Right renal cortex interstitium (tissue), 3 donors: ENCODE data around the gene KRTAP20-4. TPM values are rescaled to one million over a fixed set of nuclear protein-coding genes. Genes with fewer than 3 reads are reported as not detected.

Experiments used
- DNase-seq, 3 donors: peaks; one replicate each; pipeline ENCODE4 v3.0.0-alpha.2; 2013; ENCODE audit warnings: low read depth in 3 of 3, low spot score in 2 of 3
- polyA plus RNA-seq, 3 donors: library from polyadenylated mRNA; unstranded; fragments of 120-200 nt; gene quantifications; one replicate each; pipeline ENCODE4 v1.2.1, GENCODE V29; 2013; ENCODE audit not compliant: insufficient read length in 3 of 3

The KRTAP20-4 gene
- polyA plus RNA-seq: not detected

DNA sequence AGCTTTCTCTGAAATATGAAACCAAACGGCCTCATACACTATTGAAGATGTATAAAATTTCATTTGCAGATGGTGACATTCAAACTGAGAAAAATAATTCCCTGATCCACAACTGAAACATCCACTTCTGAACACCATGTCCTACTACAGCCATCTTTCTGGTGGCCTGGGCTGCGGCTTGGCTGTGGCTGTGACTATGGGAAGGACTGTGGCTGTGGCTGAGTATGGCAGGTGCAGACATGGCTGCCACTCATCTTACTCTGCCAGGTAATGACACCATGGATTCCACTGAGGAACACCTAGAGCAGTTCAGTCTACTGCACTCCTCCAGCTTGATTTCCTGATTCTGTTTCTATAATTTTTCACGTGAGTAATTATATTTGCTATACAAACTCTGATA is at the start of gene KRTAP20-4:
Gene KRTAP20-4, plus strand, starts transcription at position 106 of the 400 bp plus-strand sequence.
- DNase-seq: no peak

- DNase-seq: no peak
Measured at GRCh38 chr21:30577766-30578165, 42.7 kb upstream of the KRTAP20-4 start.

- DNase-seq: no peak
Measured at GRCh38 chr21:30579346-30579745, 41.1 kb upstream of the KRTAP20-4 start.

- no peak for DNase-seq
Measured at GRCh38 chr21:30580132-30580531, 40.3 kb upstream of the KRTAP20-4 start.

DNA sequence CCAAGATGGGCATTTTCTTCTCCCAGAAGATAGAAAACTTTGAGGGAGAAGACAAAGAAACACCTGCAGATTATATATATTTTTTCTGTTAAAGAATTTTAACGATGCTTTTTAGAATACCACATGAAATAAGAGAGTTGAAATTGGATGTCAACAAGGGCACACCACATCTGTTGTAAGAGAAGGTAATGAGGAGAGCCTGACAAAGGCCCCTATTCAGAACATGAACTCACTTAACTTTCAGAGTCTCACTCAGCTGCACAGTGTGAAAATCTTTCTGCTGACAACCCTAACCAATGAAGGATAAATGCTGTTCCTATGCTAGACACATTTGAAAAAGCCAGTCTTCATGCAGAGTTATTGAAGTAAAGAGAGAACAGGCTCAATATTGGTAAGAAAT is 37.6 kb upstream of the KRTAP20-4 start:
- no peak for DNase-seq

DNA sequence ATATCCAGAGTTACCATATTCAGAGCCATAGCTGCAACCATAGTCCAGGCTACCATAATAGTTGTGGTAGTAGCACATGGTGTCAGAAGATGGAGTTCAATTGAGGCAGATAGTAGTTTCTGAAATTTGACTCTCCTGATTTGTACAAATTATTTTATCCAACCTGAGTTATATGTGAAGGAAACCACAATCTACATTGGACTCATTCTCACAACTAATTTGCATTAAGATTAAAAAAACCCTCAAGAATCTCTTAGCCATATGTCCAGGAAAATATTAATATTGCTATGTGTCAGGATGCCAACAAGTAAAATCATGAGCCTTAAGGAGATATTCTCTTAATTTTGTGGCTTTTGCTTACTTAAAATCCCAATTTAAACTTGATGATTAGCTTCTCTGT is 30.1 kb upstream of the KRTAP20-4 start, which contains the start of gene KRTAP22-2:
Gene KRTAP22-2, minus strand, starts transcription at position 101 of the 400 bp plus-strand sequence.
- no peak for DNase-seq

DNA sequence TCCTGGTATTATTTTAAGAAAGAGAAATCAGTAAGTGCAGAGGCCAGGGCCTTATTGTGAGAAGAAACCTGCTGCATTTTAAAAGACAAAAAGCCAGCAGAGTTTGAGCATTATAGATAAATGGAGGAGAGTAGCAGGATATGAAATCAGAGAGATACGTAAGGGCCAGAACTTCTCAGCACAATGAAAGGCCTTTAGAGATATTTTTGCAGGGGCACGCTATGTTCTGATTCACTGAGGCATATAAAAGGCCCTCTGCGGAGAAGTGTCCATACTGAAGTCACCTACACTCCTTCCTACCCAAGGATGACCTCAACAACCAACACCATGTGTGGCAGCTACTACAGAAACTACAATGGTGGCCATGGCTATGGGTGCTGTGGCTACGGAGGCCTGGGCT is 28.3 kb upstream of the KRTAP20-4 start, which contains the start of gene KRTAP6-3:
Gene KRTAP6-3, plus strand, starts transcription at position 301 of the 400 bp plus-strand sequence. Its CDS starts 6 bp downstream, at position 307.
- DNase-seq: no peak

DNA sequence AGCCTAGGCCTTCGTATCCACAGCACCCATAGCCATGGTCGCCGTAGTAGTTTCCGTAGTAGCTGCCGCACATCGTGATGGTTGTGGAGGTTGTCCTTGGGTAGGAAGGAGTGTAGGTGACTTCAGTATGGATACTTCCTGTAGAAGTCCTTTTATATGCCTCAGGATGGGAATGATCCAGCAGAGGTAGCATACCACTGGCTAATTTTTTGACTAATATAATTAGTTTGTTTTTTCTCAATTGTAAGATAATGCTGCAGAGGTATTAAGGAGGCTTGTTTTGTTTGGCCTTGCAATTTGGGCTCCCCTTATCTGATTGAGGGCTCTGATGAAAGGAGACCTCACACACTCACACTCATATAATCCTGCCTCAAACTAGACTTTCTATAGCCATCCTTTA is 21.6 kb upstream of the KRTAP20-4 start, which contains the start of gene KRTAP6-2:
Gene KRTAP6-2, minus strand, starts transcription at position 101 of the 400 bp plus-strand sequence. Its CDS starts 28 bp downstream, at position 73.
- no peak for DNase-seq

- no peak for DNase-seq
Measured at GRCh38 chr21:30600787-30601186, 19.6 kb upstream of the KRTAP20-4 start, which contains the start of gene KRTAP22-1. Gene KRTAP22-1 (plus strand): TSS chr21:30601087.

- DNase-seq: no peak
Measured at GRCh38 chr21:30605968-30606367, 14.5 kb upstream of the KRTAP20-4 start.

GRCh38 chr21:30612132-30612531 is 8.3 kb upstream of the KRTAP20-4 start:
- DNase-seq: no peak

GRCh38 chr21:30613836-30614235 is 6.6 kb upstream of the KRTAP20-4 start, which contains the start of gene KRTAP6-1:
Gene KRTAP6-1 (minus strand): TSS chr21:30613930. CDS start chr21:30613904, 26 bp downstream.
- no peak for DNase-seq

- no peak for DNase-seq
Measured at GRCh38 chr21:30615199-30615598, 5.2 kb upstream of the KRTAP20-4 start.

- DNase-seq: no peak
Measured at GRCh38 chr21:30616125-30616524, 4.3 kb upstream of the KRTAP20-4 start, which contains the start of gene KRTAP20-1. Gene KRTAP20-1 (plus strand): TSS chr21:30616425. CDS start chr21:30616455, 30 bp downstream.

- no peak for DNase-seq
Measured at GRCh38 chr21:30620080-30620479, 347 bp upstream of the KRTAP20-4 start.

- no peak for DNase-seq
Measured at GRCh38 chr21:30623362-30623761, 2.9 kb downstream of the KRTAP20-4 start.

DNA sequence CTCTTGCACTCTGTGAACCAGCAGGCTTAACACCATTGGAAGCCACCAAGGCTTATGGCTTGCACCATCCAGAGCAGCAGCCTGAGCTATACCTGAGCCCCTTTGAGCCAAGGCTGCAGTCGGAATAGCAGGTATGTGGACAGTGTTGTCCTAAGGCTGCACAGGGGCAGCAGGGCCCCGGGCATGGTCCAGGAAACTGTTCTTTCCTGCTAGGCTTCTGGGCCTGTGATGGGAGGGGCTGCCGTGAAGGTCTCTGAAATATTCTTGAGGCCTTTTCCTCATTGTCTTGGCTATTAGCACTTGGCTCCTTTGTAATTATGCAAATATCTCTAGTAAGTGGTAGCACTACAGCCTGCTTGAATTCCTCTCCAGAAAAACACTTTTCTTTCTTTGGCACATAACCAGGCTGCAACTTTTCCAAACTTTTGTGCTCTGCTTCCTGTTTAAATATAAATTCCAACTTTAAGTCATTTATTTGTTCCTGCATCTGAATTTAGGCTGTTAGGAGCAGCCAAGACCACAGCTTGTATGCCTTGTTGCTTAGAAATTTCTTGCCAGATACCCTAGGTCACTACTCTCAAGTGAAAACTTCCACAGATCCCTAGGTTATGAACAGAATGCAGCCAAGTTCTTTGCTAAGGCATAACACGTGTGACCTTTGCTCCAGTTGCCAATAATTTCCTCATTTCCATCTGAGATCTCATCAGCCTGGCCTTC is 5.2 kb downstream of the KRTAP20-4 start:
- DNase-seq: no peak

- no peak for DNase-seq
Measured at GRCh38 chr21:30628109-30628508, 7.7 kb downstream of the KRTAP20-4 start.

DNA sequence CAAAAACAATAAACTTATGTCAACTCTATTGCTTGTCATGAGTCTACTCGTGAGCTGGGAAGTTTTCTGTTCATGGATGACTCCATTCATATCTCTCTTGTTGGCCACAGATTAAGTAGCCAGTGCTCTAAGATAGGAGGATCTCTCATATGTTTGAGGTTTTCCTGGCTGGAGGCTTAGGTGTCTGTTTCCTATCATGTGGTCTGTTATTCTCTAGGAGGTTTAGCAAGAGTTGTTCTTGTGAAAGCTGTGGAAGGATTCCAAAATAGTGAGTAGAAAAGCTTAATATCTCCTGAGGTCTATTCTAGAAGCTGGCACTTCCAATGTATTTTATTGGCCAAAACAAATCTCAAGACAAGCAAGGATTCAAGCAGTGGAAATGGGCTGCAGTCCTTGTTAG is 8.8 kb downstream of the KRTAP20-4 start:
- DNase-seq: no peak

GRCh38 chr21:30634906-30635305 is 14.5 kb downstream of the KRTAP20-4 start, which contains the start of gene KRTAP20-2:
Gene KRTAP20-2 (plus strand): TSS chr21:30635206. CDS start chr21:30635264, 58 bp downstream.
- no peak for DNase-seq

DNA sequence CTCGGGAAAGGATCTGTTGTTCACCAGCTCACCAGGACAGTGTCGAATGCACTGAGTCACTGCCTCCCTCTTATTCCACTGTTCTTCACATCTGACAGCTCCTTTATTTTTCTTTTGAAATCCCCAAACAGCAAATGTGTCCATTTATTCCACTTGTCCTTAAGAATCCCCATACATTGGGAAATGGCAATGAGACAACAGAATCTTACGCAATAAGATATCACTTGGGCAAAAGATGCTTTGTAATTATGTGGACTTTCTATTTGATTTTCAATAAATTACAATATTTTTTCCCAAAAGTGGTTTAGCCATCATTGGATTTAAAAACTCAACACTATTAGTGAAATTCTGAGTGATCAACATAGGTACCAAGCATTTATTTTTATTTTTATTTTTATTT is 18.3 kb downstream of the KRTAP20-4 start:
- DNase-seq: no peak

- DNase-seq: no peak
Measured at GRCh38 chr21:30642564-30642963, 22.1 kb downstream of the KRTAP20-4 start, which contains the start of gene KRTAP20-3. Gene KRTAP20-3 (plus strand): TSS chr21:30642864.
